GM23338 (cell line): ENCODE measurements around the gene TSHZ2.

ENCODE experiments used
- CREB1 ChIP-seq: fragments of 250-450 bp; sonication (Bioruptor Pico); IDR thresholded peaks from 2 replicates; pipeline ENCODE4 v1.5.0; 2020; ENCODE audit warnings: low read depth, mild to moderate bottlenecking, moderate library complexity
- CTCF ChIP-seq, 2 experiments: fragments of 200-600 bp in 1 of 2; sonication (generic) in 1 of 2; conservative IDR thresholded peaks; 2 replicates each; pipeline versions ENCODE4 v1.5.1 to v1.6.1; 2016 to 2017; ENCODE audit warnings: antibody characterized with exemption in 2 of 2, low read depth in 2 of 2, mild to moderate bottlenecking in 2 of 2, moderate library complexity in 1 of 2
- ETS1 ChIP-seq: IDR thresholded peaks from 2 replicates; pipeline ENCODE4 v1.6.1; 2016; ENCODE audit warnings: antibody characterized with exemption
- EZH2 ChIP-seq: fragments of 200-600 bp; sonication (generic); IDR thresholded peaks from one replicate; pipeline ENCODE4 v1.8.0; 2017; ENCODE audit warnings: antibody characterized with exemption, mild to moderate bottlenecking, low read depth; ENCODE audit not compliant: unreplicated experiment
- EZH2phosphoT487 ChIP-seq: fragments of 200-600 bp; sonication (generic); IDR thresholded peaks from one replicate; pipeline ENCODE4 v1.8.1; 2018; ENCODE audit warnings: antibody characterized with exemption; ENCODE audit not compliant: unreplicated experiment
- NANOG ChIP-seq: IDR thresholded peaks from 2 replicates; pipeline ENCODE4 v1.6.1; 2016; ENCODE audit warnings: antibody characterized with exemption, borderline replicate concordance
- POLR2AphosphoS5 ChIP-seq: IDR thresholded peaks from 2 replicates; pipeline ENCODE4 v1.6.1; 2016; ENCODE audit warnings: antibody characterized with exemption, low read depth
- ZNF114 ChIP-seq: fragments of 250-450 bp; sonication (Bioruptor Pico); IDR thresholded peaks from 2 replicates; pipeline ENCODE4 v1.5.0; 2020; ENCODE audit warnings: mild to moderate bottlenecking, moderate library complexity
- ZNF331 ChIP-seq: fragments of 250-450 bp; sonication (Bioruptor Pico); IDR thresholded peaks from 2 replicates; pipeline ENCODE4 v1.5.0; 2020; ENCODE audit warnings: low read depth, mild to moderate bottlenecking, moderate library complexity
- TF ChIP-seq, protein P1 (sequence below): IDR thresholded peaks from one replicate; pipeline ENCODE4 v1.6.1; 2018; ENCODE audit warnings: antibody characterized with exemption; ENCODE audit not compliant: unreplicated experiment

- no peak for TF ChIP-seq CTCF (conservative IDR thresholded peaks at IDR 0.05; ENCODE audit: low read depth in 2 of 2)
- no peak for TF ChIP-seq EZH2phosphoT487
- TF ChIP-seq CREB1 (CRISPR knock-in tag) = no peak
- TF ChIP-seq ZNF331 (CRISPR knock-in tag) = no peak
- no peak for TF ChIP-seq POLR2AphosphoS5
- TF ChIP-seq, protein P1, sequence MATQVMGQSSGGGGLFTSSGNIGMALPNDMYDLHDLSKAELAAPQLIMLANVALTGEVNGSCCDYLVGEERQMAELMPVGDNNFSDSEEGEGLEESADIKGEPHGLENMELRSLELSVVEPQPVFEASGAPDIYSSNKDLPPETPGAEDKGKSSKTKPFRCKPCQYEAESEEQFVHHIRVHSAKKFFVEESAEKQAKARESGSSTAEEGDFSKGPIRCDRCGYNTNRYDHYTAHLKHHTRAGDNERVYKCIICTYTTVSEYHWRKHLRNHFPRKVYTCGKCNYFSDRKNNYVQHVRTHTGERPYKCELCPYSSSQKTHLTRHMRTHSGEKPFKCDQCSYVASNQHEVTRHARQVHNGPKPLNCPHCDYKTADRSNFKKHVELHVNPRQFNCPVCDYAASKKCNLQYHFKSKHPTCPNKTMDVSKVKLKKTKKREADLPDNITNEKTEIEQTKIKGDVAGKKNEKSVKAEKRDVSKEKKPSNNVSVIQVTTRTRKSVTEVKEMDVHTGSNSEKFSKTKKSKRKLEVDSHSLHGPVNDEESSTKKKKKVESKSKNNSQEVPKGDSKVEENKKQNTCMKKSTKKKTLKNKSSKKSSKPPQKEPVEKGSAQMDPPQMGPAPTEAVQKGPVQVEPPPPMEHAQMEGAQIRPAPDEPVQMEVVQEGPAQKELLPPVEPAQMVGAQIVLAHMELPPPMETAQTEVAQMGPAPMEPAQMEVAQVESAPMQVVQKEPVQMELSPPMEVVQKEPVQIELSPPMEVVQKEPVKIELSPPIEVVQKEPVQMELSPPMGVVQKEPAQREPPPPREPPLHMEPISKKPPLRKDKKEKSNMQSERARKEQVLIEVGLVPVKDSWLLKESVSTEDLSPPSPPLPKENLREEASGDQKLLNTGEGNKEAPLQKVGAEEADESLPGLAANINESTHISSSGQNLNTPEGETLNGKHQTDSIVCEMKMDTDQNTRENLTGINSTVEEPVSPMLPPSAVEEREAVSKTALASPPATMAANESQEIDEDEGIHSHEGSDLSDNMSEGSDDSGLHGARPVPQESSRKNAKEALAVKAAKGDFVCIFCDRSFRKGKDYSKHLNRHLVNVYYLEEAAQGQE = no peak
- no peak for TF ChIP-seq EZH2
- TF ChIP-seq NANOG = no peak
- TF ChIP-seq ETS1 = no peak
- no peak for TF ChIP-seq ZNF114 (CRISPR knock-in tag)
These were observed 107.9 kb downstream of the TSHZ2 start for GRCh38 chr20:53079828-53080686.
